Muscle layer of duodenum (tissue), 2 donors: ENCODE measurements around the gene TSHZ1.

Experiments
- H3K27ac ChIP-seq: one replicate; pipeline ENCODE4 v1.7.0; 2013; ENCODE audit warnings: mild to moderate bottlenecking, low read length
- H3K27me3 ChIP-seq: one replicate; pipeline ENCODE4 v1.7.0; 2013; ENCODE audit warnings: low read depth, mild to moderate bottlenecking, control low read depth, low read length
- H3K36me3 ChIP-seq, 2 donors: one replicate each; pipeline ENCODE4 v1.7.0; 2013; ENCODE audit warnings: low read length in 2 of 2, control low read depth in 1 of 2, mild to moderate bottlenecking in 1 of 2; ENCODE audit not compliant: insufficient read depth in 2 of 2, control insufficient read depth in 1 of 2
- H3K4me1 ChIP-seq, 2 donors: one replicate each; pipeline ENCODE4 v1.7.0; 2013; ENCODE audit warnings: low read length in 2 of 2, mild to moderate bottlenecking in 2 of 2, control low read depth in 1 of 2, moderate library complexity in 1 of 2; ENCODE audit not compliant: insufficient read depth in 2 of 2, control insufficient read depth in 1 of 2
- H3K4me3 ChIP-seq, 2 donors: one replicate each; pipeline ENCODE4 v1.7.0; 2013; ENCODE audit warnings: low read length in 2 of 2, low read depth in 1 of 2, mild to moderate bottlenecking in 1 of 2
- H3K9me3 ChIP-seq, 2 donors: one replicate each; pipeline ENCODE4 v1.7.0; 2013; ENCODE audit warnings: low read length in 2 of 2, control low read depth in 1 of 2, mild to moderate bottlenecking in 1 of 2; ENCODE audit not compliant: control insufficient read depth in 1 of 2
- donor health status: healthy.

TSHZ1 gene

DNA sequence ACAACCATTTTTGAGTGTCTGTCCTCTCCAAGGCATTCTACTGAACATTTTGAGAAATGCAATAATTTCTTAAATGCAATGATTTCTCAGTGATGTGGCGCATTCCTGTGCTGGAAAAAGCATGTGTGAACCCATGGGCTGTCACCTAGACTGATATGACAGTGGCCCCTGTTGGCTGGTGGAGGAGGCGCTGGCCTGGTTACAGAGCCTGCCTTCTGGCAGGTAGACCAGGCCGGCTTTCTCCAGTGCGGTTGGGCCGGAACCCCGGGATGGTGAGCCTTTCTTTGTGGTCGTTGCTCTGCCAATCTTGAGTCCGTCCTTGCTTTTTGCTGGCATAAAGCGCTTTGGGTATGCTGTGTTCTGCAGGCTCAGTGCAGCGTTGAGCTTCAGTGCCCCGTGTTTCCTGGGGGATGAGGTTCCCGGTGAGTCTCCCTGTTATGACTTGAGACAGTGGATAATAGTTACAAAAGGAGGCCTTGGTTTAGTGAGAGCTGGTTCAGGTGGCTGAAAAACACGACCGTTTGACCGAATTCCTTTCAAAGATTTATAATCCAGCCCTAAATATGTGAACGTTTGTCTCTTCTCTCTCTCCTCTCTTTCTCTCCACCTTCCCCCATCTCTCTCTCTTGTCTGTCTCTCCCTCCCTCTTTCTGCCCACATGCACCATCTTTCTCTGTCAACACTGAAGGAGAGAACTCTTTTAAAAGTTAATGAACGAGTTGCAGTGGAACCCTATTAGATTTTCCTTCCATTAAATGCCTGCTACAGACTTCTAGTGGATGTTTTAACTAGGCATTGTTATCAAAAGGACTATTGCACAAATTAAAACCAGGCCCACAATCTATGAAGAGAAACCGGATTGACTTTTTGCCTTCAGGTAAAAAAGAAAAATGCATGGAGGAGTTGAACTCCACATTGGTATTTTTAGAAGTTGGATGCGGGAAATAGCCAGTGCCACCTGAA lies 34.0 kb downstream of the TSHZ1 start:
- no peak overlapping the region for H3K27ac ChIP-seq
- H3K4me3 ChIP-seq, result no peak overlapping the region
- H3K27me3 ChIP-seq, result no peaks in the 10 kb centered on the region
- H3K4me1 ChIP-seq, result peaks cover 0 to 12% of the 10 kb centered on the region in 2 donors
- no peaks in the 10 kb centered on the region for H3K36me3 ChIP-seq
- no peaks in the 10 kb centered on the region for H3K9me3 ChIP-seq

DNA sequence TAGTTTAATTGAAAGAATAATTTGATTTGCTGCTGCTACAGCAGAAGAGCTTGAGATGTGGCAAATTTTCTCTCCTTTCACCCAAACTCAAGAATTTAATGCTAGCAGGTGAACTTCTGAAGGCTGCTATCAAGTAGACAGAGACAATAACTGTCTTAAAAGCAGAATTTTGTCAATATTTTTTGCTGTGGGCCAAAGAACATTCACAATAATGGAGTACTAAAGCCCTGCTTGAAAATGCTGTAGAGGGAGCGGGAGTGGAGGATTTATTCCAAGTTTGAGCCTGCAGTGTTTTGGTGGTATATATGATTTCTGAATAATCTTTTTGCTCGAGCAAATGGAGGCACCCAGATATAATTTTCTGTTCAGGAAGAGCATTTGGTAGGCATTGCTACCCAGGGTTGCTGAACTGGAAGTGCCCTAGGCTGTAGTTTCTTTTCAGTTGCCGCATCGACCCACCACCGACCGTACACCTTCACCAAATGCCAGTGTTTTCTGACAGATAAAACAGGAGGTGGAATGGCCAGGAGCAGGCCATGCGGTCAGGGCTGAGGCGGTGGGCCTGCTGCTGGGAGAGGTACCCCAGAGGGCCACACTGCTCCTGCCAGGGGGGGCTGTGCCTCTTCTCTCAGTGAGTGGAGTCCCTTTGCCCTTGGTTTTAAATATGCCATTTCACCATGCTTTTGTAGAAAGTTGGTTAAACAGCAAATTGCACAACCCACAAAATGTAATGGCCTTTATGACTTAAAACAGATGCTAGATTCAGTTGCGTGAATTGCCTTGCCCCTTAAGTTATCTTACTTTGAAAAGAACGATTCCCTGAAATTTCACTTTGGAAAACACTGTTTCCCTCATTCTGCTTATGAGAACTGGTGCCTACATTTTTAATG lies 36.4 kb downstream of the TSHZ1 start:
- Histone ChIP-seq H3K36me3 (no peaks in the 10 kb centered on the region), H3K4me1 (peaks cover 0 to 28% of the 10 kb centered on the region in 2 donors), H3K4me3 (peak overlapping the region; percentile 54 to 71), H3K27me3 (no peaks in the 10 kb centered on the region), H3K9me3 (no peaks in the 10 kb centered on the region), H3K27ac (peak overlapping the region; percentile 83)

DNA sequence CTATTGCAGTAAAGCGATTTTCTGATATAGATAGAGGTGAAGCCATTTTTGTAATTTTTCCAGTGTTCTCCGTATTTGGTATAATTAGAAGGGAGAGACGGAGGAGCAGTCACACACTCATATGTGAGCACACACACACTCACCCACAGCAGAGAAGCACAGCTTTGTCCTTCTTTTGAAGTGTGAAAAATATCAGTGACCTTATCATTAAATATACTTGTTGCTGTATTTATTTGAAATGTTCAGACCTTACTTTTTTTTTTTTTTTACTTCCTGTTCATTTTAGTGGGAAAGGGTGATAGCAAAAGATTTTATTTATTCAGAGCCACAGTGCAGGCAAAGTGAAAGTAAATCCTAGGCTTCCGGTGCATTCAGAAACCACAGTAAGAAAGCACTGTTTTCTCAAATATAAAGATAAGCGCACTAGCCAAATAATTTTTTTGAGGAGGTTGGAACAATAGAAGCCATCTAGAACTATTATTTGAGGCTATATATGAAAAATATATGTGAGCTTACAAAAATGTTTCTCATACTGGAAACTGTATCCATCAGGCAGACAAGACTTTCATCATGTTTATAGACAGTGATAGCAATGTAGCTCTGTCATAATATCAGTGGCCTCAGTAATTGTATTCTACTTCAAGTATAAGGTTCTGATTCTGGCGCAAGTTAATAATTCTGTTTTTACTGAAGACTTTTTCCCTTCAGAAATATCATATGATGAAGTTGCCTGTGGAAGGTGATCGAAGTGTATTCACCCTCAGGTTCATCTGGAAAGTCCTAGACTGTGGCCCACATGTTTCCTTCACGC lies 37.2 kb downstream of the TSHZ1 start:
- H3K4me3 ChIP-seq, result peak overlapping the region; percentile 54 to 71
- H3K27ac ChIP-seq, result peak overlapping the region; percentile 83
- H3K27me3 ChIP-seq, result no peaks in the 10 kb centered on the region
- H3K4me1 ChIP-seq, result peaks cover 3 to 36% of the 10 kb centered on the region in 2 donors
- no peaks in the 10 kb centered on the region for H3K36me3 ChIP-seq
- H3K9me3 ChIP-seq, result no peaks in the 10 kb centered on the region

DNA sequence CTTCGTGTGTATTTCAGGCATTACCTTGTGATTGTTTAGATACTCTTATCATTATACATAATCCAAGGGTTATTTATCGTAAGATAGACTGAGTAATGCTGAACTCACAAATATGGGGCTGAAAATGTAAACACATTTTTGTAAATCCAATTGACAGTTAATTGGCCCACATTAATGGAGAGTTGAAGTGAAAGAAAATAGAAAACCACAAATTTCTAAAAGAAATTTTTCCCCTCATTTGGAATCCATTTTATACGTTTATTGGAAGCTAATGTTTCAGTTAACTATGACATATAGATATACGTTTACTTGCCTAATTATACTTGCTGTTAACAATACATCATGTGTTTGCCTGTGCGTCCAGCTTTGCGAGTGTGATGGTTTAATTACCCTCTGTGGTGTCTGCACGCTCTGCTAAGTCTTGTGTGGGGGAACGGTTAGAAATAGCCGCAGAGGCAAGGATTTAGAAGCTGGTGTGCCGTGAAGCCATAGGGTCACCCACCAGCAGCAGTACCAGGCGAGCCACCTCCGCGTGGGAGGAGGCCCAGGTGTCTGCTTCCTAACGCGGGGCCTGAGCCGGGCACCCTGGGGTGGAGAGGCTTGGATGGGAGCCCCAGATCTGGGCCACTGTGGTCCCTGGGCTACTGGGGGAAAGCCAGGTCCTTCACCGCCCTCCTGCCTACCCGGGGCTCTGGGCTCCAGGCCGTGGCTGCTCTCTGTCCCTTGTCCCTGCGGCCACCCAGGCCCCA lies 38.0 kb downstream of the TSHZ1 start:
- Histone ChIP-seq H3K4me3 (peak overlapping the region; percentile 54 to 71), H3K4me1 (peaks cover 9 to 36% of the 10 kb centered on the region in 2 donors), H3K27ac (peak overlapping the region; percentile 83)

DNA sequence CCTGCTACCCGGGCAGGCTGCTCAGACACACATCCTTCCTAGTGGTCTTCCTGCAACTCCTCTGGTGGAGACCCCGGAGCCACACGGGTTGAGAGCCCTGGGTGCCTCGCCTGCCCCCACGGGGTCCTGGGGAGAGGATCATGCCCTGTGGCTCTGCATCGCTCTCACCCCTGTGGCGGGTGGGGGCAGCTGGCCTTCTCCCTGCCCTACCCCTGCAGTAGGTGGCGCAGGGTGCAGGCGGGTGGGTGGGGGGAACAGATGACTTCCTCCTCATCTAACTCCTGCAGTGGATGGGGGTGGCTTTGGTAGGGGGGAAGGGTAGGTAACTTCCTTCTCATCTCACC lies 38.5 kb downstream of the TSHZ1 start:
- H3K4me1 ChIP-seq, result peaks cover 9 to 36% of the 10 kb centered on the region in 2 donors

More for the DNA sequence above, 38.0 kb downstream of the TSHZ1 start:
- Histone ChIP-seq H3K36me3 (no peaks in the 10 kb centered on the region), H3K27me3 (no peaks in the 10 kb centered on the region), H3K9me3 (no peaks in the 10 kb centered on the region)

DNA sequence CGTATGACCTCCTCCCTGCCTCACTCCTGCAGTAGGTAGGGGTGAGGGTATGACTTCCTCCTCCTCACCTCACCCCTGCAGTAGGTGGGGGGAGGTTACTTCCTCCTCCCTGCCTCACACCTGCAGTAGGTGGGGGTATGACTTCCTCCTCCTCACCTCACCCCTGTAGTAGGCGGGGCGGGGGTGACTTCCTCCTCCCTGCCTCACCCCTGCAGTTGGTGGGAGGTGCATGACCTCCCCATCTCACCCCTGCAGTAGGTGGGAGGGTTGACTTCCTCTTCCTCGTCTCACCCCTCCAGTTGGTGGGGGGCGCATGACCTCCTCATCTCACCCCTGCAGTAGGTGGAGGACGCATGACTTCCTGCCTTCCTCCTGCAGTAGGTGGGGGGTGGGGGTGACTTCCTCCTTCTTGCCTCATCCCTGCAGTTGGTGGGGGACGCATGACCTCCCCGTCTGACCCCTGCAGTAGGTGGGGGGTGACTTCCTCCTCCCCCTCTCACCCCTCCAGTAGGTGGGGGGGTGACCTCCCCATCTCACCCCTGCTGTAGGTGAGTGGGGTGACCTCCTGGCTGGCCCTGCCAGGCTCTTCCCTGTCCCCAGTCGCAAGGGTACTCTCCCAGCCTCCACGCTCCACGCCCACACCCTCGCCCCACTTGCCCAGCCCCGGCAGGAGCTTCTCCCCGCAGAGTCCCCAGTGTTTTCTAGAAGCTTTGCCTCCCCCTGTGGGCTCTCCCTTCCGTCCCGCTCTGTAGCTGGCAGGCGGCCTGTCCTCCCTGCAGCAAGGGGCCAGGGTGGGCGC lies 39.3 kb downstream of the TSHZ1 start:
- H3K4me1 ChIP-seq, result peaks cover 9 to 37% of the 10 kb centered on the region in 2 donors
- no peaks in the 10 kb centered on the region for H3K27me3 ChIP-seq
- no peaks in the 10 kb centered on the region for H3K9me3 ChIP-seq
- no peaks in the 10 kb centered on the region for H3K36me3 ChIP-seq
- no peak overlapping the region for H3K27ac ChIP-seq
- peak overlapping the region in 1 of 2 donors; percentile 24 for H3K4me3 ChIP-seq

More for the DNA sequence above, 38.5 kb downstream of the TSHZ1 start:
- H3K36me3 ChIP-seq, result no peaks in the 10 kb centered on the region
- no peak overlapping the region for H3K27ac ChIP-seq
- H3K9me3 ChIP-seq, result no peaks in the 10 kb centered on the region
- H3K27me3 ChIP-seq, result no peaks in the 10 kb centered on the region
- H3K4me3 ChIP-seq, result peak overlapping the region in 1 of 2 donors; percentile 24

DNA sequence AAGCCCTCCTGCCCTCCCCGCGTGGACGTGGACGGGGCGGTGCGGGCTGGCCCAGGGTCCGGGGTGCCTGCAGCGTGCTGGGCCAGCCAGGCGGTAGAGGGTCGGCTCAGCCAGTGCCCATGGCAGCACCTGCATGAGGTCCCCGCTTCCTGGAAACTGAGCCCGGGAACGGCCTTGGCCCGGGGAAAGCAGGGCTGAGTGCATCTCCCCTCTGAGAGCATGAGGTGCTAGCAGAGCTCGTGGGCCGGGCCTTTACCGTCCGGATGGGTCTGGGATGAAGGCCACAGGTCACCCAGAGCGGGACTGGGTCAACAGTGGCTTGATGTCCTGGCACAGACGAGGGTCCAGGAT lies 39.8 kb downstream of the TSHZ1 start:
- Histone ChIP-seq H3K27me3 (no peaks in the 10 kb centered on the region), H3K4me1 (peaks cover 9 to 39% of the 10 kb centered on the region in 2 donors), H3K27ac (no peak overlapping the region), H3K36me3 (no peaks in the 10 kb centered on the region), H3K9me3 (no peaks in the 10 kb centered on the region), H3K4me3 (peak overlapping the region in 1 of 2 donors; percentile 24)

DNA sequence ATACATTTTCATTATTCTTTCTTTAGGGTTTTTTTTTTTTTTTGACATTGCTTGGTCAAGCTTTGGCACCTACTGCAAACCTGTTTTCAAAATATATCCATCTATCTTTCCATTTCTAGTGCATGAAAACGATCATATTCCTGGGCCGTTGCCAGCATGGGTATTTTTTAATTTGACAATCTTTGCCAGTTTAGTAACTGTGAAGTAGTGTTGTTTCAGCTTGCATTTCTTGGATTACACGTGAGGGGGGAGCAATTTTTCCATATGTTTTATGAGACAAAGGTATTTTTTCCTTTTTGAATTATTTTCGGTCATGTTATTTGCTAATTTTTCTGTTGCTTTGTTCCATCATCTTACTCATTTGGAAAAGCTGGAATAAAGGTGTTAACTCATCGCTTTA lies 40.9 kb downstream of the TSHZ1 start:
- no peak overlapping the region for H3K4me3 ChIP-seq
- H3K36me3 ChIP-seq, result no peaks in the 10 kb centered on the region
- no peak overlapping the region for H3K27ac ChIP-seq
- no peaks in the 10 kb centered on the region for H3K27me3 ChIP-seq
- no peaks in the 10 kb centered on the region for H3K9me3 ChIP-seq
- peaks cover 16 to 43% of the 10 kb centered on the region in 2 donors for H3K4me1 ChIP-seq

DNA sequence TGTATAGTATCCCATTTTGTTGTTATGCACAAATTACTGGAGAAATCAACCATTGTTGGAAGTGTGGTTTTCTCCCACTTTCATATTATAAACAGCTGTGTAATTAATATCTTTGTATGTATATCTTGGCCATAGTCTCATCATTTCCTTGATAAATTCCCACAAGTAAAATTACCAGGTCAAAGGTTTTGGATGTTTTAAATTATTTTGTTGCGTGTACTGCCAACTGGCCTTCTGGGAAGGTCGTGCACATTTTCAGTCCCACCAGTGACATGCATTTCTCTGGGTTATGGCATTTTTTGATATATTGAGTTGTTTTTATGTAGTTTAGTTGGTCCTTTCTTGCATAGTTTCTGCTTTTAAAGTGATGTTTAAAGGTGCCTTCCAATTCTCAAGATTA lies 41.5 kb downstream of the TSHZ1 start:
- H3K4me1 ChIP-seq, result peaks cover 16 to 42% of the 10 kb centered on the region in 2 donors

DNA sequence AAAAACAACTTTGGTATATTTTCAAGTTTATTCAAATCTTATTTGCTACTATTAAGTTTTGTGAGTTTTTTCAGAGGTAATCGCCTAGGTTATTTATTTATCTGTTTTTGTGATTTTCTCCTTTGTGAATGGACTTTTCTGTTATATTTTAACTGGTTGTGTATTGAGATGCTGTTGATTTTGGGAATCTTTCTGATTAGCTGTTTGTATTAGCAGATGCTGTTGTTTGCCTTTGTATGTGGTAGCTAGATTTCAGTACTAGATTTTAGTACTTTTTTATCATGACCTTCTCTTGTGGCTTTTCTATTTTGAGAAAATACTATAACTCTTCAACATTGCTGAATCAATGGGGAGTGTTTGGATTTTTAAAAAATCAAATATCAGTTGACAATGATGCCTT lies 42.4 kb downstream of the TSHZ1 start:
- no peaks in the 10 kb centered on the region for H3K36me3 ChIP-seq
- no peak overlapping the region for H3K4me3 ChIP-seq
- no peaks in the 10 kb centered on the region for H3K27me3 ChIP-seq
- no peaks in the 10 kb centered on the region for H3K9me3 ChIP-seq
- H3K4me1 ChIP-seq, result peaks cover 16 to 42% of the 10 kb centered on the region in 2 donors
- H3K27ac ChIP-seq, result no peak overlapping the region

More for the DNA sequence above, 41.5 kb downstream of the TSHZ1 start:
- H3K36me3 ChIP-seq, result no peaks in the 10 kb centered on the region
- H3K27me3 ChIP-seq, result no peaks in the 10 kb centered on the region
- H3K9me3 ChIP-seq, result no peaks in the 10 kb centered on the region
- H3K4me3 ChIP-seq, result no peak overlapping the region
- H3K27ac ChIP-seq, result no peak overlapping the region
